HG03097 (cell line): ENCODE data around the gene REPIN1.
A peak's percentile ranks its signal among the peaks of the same experiment; 100 is the strongest.
"Not testable (repeated sequence)": the region's sequence is repeated elsewhere in the genome, so short reads cannot be mapped to it uniquely, and the experiment has no call there.

Experiments
- ATAC-seq: cut with Tn5 transposase; IDR thresholded peaks from one replicate; pipeline ENCODE4 v1.9.1; 2021; ENCODE audit not compliant: unreplicated experiment, low FRiP score

Gene REPIN1

GRCh38 chr7:150374472-150374871, 5.8 kb downstream of the REPIN1 start:
- ATAC-seq = no peak

- no peak for ATAC-seq
These were observed 7.3 kb downstream of the REPIN1 start for GRCh38 chr7:150375662-150376521.

DNA sequence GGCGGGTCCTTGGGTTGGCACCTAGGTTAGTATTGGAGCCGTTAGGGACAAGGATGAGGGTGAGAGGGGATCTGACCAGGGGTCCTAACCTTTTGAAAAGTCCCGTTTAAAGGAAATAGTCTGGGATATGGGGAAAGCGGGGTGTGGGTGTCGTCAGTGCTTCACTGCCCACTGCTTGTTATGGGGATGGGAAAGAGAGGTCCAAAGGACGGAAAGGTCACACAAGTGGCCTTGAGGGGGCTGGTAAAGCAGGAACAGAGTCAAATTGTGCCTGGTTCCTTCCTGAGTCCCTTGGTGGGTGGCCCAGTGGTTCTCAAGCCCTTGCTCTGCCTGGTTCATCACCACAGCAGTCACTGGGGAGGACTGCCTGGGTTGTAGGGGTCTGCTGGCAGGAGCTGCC, 7.9 kb downstream of the REPIN1 start:
- no peak for ATAC-seq

DNA sequence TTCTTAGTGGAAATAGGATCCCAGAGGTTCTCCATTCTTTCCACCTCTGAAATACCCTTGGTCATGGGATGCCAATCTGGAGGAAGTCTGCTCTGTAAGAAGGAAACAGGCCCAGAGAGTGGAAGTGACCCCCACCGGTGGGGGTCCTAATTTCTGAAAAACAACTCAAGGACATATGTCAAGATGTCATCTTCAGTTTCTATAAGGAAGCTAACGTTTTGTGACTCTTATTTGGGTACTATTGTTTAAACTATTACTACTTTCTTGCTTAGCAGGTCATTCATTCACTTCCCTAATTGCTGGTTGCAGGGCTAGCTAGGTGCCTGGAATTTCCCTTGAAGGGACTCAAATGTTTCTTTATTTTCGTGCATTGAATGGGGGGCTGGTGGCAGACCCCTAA, 8.6 kb downstream of the REPIN1 start:
- no peak for ATAC-seq

DNA sequence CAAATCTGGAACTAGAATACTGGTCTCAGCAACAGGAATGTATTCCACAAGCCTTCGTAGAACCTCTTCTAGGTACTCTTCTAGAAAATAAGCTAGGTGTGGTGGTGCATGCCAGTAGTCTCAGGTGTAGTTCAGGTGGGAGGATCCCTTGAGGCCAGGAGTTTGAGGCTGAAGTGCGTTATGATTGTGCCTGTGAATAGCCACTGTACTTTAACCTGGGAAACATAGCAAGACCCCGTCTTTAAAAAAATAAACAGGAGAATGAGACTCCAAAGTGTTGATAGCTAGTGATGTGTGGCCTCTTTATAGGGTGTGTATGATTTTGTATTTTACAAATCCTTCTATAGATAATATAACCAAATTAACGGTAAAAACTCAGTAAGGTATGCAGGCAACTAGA, 9.0 kb downstream of the REPIN1 start:
- ATAC-seq = no peak

DNA sequence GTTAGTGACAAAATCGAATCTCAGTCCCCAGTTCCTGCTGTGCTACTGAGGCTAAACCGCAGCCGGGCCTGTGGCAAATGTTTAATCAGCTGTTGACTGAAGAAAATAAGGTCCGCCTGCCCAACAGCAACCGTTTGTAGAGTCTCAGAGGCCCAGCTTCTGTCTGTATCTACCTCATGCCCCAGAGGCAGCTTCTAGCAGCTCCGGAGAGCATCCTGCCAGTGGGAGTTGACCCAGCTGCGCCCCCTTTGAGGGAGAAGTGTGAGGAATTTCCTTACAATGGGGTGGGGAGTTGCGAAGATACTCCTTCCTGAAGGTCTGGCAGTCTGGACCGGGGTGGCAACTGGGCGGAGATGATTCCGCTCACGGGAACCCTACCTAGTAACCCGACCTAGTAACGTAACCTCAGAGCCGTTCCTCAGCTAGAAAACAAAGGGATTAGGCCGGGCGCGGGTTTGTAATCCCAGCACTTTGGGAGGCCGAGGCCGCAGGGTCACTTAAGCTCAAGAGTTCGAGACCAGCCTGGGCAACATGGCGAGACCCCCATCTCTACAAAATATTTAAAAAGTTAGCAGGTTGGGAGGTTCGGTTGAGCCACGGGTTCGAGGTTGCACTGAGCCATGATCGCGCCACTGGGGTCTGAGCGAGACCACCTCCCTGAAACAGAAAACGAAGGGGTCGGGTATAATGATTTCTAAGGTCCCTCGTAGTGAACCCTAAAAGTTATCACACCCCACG, 9.7 kb downstream of the REPIN1 start:
- peak; percentile 16 for ATAC-seq

- ATAC-seq = peak; percentile 66
These were observed 10.3 kb downstream of the REPIN1 start, which contains the start of gene ZNF775 for GRCh38 chr7:150378853-150379440. ZNF775 (plus strand) TSS chr7:150379330; CDS start chr7:150388471, 9,141 bp downstream.

GRCh38 chr7:150379441-150380379, 11.1 kb downstream of the REPIN1 start:
- ATAC-seq = no peak

- ATAC-seq = no peak
These were observed 11.8 kb downstream of the REPIN1 start for GRCh38 chr7:150380463-150380862.

DNA sequence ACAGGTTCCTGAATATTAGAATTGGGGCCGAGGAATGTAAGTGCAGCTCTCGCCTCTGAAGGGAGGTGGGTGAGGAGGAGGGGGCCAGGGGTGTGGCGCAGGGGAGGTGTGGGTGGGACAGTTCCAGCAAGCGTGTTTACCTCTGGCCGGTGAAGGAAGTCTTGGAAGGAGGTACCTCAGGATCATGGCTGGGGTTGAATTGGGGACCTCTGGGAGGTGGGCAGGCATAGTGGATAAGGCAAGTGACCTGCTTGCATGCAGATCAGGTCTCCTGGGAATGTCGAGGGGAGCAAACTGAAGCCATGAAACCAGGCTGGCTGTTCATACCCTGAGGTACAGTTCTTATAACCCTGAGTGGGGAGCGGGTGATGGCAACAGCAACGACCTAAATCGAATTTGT, 12.5 kb downstream of the REPIN1 start:
- no peak for ATAC-seq

DNA sequence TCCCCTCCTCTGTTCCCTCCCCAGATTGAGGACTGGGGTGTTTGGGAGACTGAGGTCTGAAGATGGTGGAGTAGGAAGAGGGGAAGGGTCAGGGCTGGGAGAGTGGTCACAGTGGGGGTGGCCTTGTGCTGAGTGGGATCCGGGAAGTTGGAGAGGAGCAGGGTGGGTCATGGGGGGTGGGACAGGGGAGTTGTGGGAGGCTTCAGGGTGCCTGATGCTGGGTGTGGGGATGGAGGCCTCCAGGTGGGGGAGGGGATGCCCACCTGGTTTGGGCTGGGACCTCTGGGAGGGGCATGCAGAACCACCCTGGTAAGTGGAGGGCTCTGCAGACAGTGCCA, 13.1 kb downstream of the REPIN1 start:
- no peak for ATAC-seq

DNA sequence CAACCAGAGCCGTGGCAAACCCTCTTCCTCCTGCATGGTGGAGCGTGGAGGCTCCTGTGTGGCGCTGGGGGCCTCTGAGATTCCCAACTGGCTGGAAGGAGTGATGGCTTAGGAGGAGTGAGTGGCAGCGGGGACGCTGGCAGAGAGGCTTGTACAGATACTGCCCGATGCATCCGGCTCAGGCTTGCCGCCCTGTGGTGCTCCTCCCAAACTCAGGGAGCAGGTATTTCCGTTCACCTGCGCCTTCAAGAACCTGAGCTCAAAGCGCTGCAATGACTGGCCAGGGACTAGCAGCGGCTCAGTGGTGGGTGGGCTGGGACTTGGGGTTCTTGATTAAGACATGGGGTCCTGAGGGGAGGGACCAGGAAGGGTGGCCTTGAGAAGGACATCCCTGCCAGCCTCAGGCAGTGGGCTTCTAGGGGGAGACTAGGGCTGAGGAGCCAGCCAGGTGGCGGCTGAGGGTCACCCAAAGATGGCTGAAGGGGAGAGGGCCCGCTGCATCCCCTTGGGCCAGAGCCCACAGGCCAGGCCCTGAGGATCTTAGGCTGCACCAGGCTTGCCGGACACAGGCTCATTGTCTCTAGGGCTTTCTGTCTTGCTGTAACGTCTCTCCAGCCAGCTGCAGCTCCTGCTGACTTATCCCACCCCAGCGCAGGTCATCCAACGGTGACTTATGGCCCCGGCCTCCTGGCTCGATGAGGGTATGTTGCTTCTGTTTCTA, 13.7 kb downstream of the REPIN1 start:
- ATAC-seq = no peak

GRCh38 chr7:150382844-150383225, 14.2 kb downstream of the REPIN1 start:
- no peak for ATAC-seq

DNA sequence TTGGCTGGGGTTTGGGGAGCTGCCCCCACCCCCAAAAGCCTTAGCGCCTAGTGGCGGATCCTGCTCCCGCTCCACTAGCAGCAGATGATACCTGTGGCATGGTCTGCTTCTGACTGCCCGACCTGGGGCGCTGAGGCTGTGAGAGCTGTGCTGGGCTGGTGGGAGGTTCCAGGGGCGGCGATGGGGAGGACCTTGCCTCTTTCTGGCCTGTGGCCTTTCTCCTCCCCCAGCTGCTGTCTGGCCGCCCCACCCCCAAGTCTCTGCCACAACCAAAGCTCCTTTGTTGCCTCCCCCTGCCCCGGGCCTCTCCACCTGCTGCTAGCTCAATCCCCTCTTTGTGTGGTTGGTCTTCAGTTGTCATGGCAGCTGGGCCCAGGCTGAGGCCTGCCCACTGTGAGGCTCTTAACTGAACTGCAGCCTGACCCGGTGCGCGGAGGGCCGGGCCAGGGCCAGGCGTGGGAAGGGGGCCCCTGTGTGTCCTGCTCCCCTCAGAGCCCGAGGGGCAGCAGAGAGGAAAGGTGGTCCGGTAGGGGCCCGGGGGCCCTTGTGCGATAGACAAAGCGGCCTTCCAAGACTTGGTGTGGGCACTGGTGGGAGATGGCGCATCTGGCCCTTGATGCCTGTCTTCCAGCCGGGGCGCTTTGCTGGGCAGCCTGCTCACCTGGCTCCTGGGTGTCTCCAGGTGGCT, 15.2 kb downstream of the REPIN1 start:
- no peak for ATAC-seq

DNA sequence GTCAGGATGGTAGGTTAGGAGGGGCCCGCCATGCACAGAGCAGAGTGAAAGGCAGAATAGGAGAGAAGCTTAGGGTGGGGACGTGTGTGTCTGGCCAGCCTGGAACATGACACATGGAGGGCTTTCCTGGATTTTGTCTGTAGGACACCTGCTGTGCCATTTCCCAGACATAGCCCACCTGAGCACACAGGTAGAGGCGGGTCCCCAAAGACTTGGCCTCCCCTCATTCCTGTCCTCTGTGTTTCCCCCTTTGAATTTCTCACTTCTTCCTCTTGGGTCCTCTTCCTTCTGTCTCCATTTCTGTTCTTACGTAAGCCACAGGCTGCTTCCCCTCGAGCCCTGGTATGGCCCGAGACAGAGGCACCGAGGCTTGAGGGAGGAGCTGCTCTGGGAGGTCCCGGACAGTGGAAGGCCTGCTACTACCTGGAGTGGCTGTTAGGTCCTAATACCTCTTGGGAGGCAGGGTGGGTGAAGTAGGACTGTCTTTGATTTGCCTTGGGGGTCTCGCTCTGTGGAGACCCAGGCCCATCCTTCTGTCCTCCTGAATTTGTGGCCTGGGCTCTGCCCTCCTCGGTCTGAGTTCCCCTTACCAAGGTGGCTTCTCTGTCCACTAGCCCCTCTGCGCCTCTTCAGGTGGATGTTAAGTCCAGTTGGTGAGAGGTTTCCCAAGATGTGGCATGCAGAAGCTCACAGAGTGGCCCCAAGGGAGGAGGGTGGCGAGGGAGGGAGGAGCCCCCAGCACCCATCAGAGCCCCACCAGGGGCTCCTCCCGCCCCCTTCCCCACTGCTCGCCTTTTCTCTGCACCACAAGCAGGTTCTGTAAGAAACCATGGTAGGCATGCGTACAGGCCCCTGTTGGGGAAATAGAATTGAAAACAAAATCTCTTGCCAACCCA, 16.0 kb downstream of the REPIN1 start:
- ATAC-seq = no peak

DNA sequence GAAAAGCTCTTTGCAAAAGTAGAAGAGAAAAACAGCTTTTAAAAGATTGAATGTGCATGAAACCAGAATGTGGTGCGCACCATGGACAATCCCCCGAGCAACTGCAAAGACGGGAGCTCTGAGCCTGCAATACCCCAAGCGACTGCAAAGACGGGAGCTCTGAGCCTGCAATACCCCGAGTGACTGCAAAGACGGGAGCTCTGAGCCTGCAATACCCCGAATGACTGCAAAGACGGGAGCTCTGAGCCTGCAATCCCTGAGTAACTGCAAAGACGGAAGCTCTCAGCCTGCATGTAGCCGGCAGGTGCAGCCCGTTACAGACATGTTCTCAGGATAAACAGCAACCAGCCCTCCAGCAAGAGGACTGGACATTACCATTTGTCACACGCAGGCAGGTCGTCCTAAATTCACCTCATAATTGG, 16.7 kb downstream of the REPIN1 start:
- ATAC-seq = no peak

DNA sequence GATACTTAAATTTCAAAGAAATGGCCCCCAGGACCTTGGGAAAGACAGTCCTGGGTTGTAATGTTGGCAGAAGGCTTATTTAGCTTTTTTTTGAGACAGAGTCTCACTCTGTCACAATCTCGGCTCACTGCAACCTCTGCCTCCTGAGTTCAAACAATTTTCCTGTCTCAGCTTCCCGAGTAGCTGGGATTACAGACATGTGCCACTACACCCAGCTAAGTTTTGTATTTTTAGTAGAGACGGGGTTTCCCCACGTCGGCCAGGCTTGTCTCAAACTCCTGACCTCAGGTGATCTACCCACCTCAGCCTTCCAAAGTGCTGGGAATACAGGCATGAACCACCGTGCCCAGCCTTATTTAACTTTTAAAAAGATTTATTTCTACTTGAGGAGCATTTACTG, 17.3 kb downstream of the REPIN1 start:
- ATAC-seq = not testable (repeated sequence)

- no peak for ATAC-seq
These were observed 19.7 kb downstream of the REPIN1 start for GRCh38 chr7:150388306-150388705.
